ENCODE measurements around the gene SH3RF3. TPM values are rescaled to one million over a fixed set of nuclear protein-coding genes. Genes with fewer than 3 reads are reported as not detected.
A peak's percentile ranks its signal among the peaks of the same experiment; 100 is the strongest.

The SH3RF3 gene
- total RNA-seq, 2 donors from 2014 or later: 1.3 to 2.5 TPM

DNA sequence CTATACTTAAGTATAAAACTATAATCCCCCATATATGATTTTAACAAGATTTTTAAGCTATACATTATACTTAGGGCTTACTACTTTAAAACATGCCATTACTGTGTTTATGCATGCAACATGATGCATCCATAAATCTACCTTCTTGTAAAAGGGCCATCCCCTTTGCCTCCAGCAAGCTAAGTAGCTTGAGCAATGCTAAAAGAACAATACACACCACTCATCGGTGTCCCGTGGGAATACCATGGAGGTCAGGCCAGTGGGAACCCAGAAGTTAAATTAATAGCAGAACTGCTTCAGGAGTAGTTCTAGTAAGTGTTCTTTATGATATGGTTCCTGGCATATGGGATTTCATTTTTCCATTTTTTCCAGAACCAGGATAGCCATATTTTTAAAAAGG is 37.8 kb downstream of the SH3RF3 start:
- intact Hi-C loops (cut with DNase I): no loop called here
- Histone ChIP-seq H3K36me3 (no peaks in the 10 kb centered on the region), H3K9ac (ENCODE audit: low read depth in 2 of 2, low read length in 2 of 2) (no peak overlapping the region), H3K4me3 (no peak overlapping the region), H3K27ac (no peak overlapping the region), H3K9me3 (no peaks in the 10 kb centered on the region), H3K27me3 (no peaks in the 10 kb centered on the region), H3K4me1 (no peaks in the 10 kb centered on the region)
- TF ChIP-seq, protein P1, sequence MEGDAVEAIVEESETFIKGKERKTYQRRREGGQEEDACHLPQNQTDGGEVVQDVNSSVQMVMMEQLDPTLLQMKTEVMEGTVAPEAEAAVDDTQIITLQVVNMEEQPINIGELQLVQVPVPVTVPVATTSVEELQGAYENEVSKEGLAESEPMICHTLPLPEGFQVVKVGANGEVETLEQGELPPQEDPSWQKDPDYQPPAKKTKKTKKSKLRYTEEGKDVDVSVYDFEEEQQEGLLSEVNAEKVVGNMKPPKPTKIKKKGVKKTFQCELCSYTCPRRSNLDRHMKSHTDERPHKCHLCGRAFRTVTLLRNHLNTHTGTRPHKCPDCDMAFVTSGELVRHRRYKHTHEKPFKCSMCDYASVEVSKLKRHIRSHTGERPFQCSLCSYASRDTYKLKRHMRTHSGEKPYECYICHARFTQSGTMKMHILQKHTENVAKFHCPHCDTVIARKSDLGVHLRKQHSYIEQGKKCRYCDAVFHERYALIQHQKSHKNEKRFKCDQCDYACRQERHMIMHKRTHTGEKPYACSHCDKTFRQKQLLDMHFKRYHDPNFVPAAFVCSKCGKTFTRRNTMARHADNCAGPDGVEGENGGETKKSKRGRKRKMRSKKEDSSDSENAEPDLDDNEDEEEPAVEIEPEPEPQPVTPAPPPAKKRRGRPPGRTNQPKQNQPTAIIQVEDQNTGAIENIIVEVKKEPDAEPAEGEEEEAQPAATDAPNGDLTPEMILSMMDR (IDR thresholded peaks at IDR 0.05): no peak
- DNase-seq: no peak

DNA sequence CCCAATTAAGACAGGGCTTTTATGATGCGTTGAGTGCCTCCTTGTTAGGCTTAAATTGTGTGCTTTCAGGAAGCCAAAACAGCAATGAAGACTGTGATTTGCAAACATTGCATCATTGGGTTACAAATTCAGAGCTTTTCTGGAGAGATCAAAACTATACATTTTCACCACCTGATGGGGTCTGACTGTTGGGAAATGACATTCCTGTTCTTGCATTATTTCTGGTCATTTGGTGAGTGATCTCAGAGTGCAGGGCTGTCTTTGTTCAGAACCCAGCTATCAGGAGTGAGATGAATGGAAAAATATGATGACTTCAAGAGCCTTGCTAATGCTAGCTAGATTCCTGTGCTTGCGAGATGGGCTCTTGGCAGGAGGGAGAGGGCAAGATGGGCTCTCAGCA is 39.1 kb downstream of the SH3RF3 start:
- H3K9ac ChIP-seq (ENCODE audit: low read depth in 2 of 2, low read length in 2 of 2): no peak overlapping the region
- no peaks in the 10 kb centered on the region for H3K36me3 ChIP-seq
- no peak for DNase-seq
- no peak overlapping the region for H3K27ac ChIP-seq
- TF ChIP-seq, protein P1 (IDR thresholded peaks at IDR 0.05): no peak
- H3K4me3 ChIP-seq: no peak overlapping the region
- H3K4me1 ChIP-seq: no peaks in the 10 kb centered on the region
- no peaks in the 10 kb centered on the region for H3K27me3 ChIP-seq
- intact Hi-C loops (cut with DNase I): no loop called here
- no peaks in the 10 kb centered on the region for H3K9me3 ChIP-seq

DNA sequence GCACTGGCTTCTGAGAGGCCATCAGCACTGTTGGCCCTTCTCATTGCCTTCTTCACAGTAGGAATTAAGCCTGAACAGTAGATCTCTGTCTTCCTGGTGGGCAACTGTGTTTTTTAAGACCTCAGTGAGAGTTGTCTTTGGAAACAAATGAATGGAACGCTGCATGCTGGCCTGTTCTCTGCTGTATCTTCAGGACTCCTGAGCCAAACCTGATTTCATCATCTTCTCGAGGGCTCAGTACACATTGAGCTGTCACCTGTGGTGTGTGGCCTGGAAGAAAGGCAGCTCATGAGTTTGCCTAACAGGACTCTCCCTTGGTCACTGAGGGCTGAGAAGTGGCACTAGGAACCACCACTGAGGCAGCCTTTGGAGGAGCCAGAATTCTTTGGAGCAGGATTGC is 39.7 kb downstream of the SH3RF3 start:
- TF ChIP-seq, protein P1 (IDR thresholded peaks at IDR 0.05): no peak
- Histone ChIP-seq H3K9me3 (no peaks in the 10 kb centered on the region), H3K27me3 (no peaks in the 10 kb centered on the region), H3K9ac (ENCODE audit: low read depth in 2 of 2, low read length in 2 of 2) (no peak overlapping the region), H3K4me3 (no peak overlapping the region), H3K27ac (no peak overlapping the region), H3K36me3 (no peaks in the 10 kb centered on the region), H3K4me1 (no peaks in the 10 kb centered on the region)
- intact Hi-C loops (cut with DNase I): no loop called here
- DNase-seq: no peak

DNA sequence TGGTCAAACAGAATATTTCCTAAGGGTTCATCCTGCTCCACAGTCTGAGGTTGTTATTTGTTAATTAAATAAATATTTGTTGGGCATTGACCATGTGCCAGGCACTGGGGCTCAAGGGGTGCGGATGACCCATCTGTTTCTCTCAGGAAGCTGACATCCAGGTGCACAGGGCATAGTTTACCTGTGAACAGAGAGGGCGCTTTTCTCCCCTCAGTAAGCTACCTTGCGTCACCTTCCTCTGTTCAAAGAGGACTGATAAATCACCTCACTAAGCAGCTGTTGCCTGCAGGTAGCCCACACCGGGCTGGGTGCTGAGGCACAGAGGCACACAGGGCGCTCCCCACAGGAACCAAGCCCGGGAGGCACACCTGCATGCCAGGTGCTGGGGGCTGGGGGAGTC is 41.6 kb downstream of the SH3RF3 start:
- no peaks in the 10 kb centered on the region for H3K36me3 ChIP-seq
- DNase-seq: no peak
- TF ChIP-seq, protein P1 (IDR thresholded peaks at IDR 0.05): no peak
- H3K9me3 ChIP-seq: no peaks in the 10 kb centered on the region
- H3K4me3 ChIP-seq: no peak overlapping the region
- no peaks in the 10 kb centered on the region for H3K27me3 ChIP-seq
- peak overlapping the region; percentile 69 for H3K27ac ChIP-seq
- H3K9ac ChIP-seq (ENCODE audit: low read depth in 2 of 2, low read length in 2 of 2): peak overlapping the region in 1 of 2 donors; percentile 20
- intact Hi-C loops (cut with DNase I): no loop called here
- no peaks in the 10 kb centered on the region for H3K4me1 ChIP-seq

DNA sequence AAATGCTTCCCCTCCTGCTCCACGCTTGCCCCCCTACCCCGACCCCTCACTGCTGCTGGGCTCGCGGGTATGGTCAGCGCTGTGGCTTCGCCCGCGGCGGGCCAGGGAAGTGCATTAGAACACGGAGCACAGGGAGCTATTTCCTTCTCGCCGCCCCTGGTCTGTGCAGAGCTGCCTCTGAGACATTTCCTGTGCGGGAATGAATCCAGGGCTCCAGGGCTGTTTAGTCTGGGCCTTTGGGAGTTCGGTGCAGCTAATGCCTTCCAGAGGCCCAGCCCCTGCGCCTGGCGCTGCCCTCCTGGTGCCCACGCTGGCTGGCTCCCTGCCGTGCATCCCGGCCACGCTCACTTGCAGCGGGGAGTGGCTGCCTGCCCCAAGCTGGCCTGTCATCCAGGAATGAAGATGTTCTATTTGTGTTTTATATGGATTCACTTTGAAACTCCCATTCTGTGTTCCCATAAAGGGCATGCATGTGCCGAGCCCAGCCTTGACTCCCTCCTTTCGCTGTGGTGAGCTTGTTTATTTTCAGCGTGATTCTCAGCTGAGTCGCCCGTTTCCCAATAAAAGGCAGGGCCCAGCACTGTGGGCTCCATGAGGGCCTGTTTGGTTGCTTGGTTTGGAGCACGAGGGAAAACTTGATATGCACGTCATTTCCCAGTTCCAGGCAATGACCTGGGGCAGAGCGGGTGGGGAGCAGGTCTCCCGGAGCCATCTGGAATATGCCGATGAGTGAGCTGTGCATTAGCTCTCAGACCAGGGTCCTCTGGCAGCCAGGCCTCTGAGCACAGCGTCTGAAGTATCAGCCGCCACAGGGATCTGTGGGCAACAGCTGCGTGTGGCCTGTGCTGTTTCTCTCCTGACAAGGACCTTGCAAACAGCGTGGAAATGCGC is 42.7 kb downstream of the SH3RF3 start:
- Histone ChIP-seq H3K4me3 (no peak overlapping the region), H3K4me1 (no peaks in the 10 kb centered on the region), H3K27ac (peak overlapping the region; percentile 69), H3K27me3 (no peaks in the 10 kb centered on the region), H3K9me3 (no peaks in the 10 kb centered on the region), H3K9ac (ENCODE audit: low read depth in 2 of 2, low read length in 2 of 2) (peak overlapping the region in 1 of 2 donors; percentile 16), H3K36me3 (no peaks in the 10 kb centered on the region)
- intact Hi-C loops (cut with DNase I): no loop called here
- TF ChIP-seq, protein P1 (IDR thresholded peaks at IDR 0.05): no peak
- DNase-seq: peak; percentile 36
